HG03432 (cell line): ENCODE results near the gene GRIK1.
"Not testable (repeated sequence)": the region's sequence is repeated elsewhere in the genome, so short reads cannot be mapped to it uniquely, and the experiment has no call there.

Source experiments
- ATAC-seq: cut with Tn5 transposase; IDR thresholded peaks from one replicate; pipeline ENCODE4 v1.9.1; 2021; ENCODE audit warnings: mild to moderate bottlenecking, moderate library complexity; ENCODE audit not compliant: unreplicated experiment

Gene GRIK1

GRCh38 chr21:29939924-29940275, at the start of gene GRIK1:
Gene GRIK1 (minus strand): TSS chr21:29939996.
- no peak for ATAC-seq

GRCh38 chr21:29987762-29988161, 48.0 kb upstream of the GRIK1 start:
- ATAC-seq = no peak

DNA sequence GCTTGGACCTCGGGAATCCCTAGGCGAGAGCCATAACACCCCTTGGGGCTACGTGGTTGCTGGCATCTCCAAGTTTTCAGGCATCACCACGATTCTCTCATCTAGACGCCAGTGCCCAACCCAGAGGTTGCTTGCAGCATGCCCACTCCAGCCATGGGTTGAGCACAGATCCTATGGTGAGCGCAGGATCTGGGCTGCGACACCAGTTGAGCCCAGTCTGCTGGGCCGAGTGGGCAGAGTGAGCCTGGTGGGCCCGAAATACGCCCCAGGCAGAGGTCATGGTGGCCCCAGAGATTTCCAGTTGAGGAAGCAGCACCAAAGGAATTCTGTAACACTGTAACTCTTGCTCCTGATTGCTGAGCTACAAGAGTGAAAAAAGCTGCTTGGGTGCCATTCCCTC, 46.1 kb upstream of the GRIK1 start:
- ATAC-seq = no peak

DNA sequence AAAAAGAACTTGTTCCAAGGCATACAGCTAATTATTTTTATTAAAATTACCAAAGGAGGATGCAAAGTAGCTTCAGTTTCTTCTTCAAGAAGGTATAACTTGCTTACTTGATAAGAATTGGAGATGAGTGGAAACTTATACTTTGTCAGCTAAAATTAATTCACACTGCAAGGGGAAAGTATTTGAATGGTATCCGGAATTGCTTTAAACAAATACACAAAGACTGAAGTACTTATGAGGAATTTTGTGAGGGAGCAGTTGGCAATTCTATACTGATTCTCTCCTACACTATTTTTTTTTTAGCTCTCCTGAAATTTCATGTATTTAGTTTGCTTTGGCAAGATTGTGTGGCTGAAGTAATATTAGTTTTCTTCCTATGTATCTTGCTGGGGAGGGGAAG, 39.2 kb upstream of the GRIK1 start:
- no peak for ATAC-seq

- ATAC-seq = no peak
These were observed 36.0 kb upstream of the GRIK1 start for GRCh38 chr21:29975776-29976175.

GRCh38 chr21:29973258-29973657, 33.5 kb upstream of the GRIK1 start:
- ATAC-seq = no peak

GRCh38 chr21:29961291-29962027, 21.7 kb upstream of the GRIK1 start:
- ATAC-seq = no peak

GRCh38 chr21:29958551-29958950, 18.8 kb upstream of the GRIK1 start:
- no peak for ATAC-seq

- not testable (repeated sequence) for ATAC-seq
These were observed 18.2 kb upstream of the GRIK1 start for GRCh38 chr21:29958035-29958434.

- no peak for ATAC-seq
These were observed 13.9 kb upstream of the GRIK1 start for GRCh38 chr21:29953690-29954089.

GRCh38 chr21:29953072-29953471, 13.3 kb upstream of the GRIK1 start:
- ATAC-seq = no peak

- no peak for ATAC-seq
These were observed 12.1 kb upstream of the GRIK1 start for GRCh38 chr21:29951911-29952310.

- ATAC-seq = no peak
These were observed 10.2 kb upstream of the GRIK1 start for GRCh38 chr21:29949991-29950390.

GRCh38 chr21:29947119-29947518, 7.3 kb upstream of the GRIK1 start:
- no peak for ATAC-seq

DNA sequence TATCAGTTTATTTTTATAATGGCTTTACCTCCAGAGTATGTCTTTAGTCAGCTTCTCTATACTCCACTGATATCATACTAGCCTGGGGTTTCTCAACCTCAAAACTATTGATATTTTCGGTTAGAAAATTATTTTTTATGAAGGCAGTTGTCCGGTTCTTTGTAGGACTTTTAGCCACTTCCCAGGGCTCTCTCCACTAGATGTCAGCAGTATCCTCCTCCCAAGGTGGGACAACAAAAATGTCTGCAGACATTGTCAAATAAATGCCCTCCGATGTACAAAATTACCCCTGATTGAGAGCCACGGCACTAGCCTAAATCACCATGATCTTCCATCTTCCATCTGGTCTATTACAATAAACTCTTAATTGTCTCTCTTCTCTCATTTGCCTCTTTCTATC, 4.1 kb upstream of the GRIK1 start:
- ATAC-seq = no peak

DNA sequence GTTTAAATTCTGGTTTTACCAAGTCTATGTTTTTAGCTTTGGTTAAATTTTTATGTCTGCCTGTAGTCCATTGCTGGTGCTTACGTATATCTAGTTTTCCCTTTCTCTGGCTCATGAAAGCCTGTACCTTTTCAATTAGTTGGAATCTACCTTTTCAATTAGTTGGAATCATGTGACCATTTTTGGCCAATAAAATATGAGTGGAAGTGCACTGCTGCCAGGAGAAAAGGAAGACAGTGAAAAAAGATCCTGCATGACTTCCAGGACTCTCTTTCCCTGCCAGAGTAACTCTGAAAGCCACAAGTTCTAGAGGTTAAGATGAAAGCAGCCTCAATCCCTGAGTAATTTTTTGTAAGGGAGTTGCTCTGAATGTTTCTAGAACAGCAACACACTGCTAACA, 2.2 kb upstream of the GRIK1 start:
- ATAC-seq = no peak

GRCh38 chr21:29940991-29941390, 1.2 kb upstream of the GRIK1 start:
- ATAC-seq = no peak

DNA sequence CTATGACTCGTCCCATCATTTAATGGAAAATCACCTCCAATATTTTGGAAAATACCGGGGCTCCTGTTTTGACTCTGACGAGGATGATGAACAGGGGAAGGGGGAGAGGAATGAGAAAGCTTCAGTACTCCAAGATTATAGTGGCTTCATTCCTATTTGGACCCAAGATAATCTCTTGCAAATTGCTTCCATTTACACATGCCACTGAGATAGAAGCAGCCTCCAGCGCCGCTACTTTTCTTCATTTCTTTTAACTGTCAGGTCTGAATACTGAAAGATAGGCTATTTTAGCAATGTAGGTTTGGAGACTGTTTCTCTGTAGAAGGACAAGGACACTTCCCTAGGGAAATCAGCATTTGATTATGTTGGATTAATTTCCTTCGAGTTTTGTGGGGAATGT, 565 bp upstream of the GRIK1 start:
- no peak for ATAC-seq

- ATAC-seq = no peak
These were observed 482 bp downstream of the GRIK1 start for GRCh38 chr21:29939104-29939923.

DNA sequence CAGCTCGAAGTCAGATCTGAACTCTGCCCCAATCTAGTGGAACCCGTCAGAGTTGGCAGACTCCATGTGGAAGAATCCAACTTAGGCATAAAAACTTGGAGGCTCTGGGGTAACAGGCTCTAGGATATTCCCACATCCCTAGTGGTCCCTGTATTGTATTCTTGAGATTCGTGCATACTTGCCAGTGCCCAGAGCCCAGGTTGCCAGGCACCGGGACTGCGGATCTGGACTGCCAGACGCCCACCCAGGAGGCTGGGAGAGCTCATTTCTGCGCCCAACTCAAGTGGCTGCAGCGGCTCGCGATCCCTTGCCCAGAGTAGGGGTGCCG, 1.1 kb downstream of the GRIK1 start:
- no peak for ATAC-seq

GRCh38 chr21:29933088-29933487, 6.7 kb downstream of the GRIK1 start:
- ATAC-seq = no peak

DNA sequence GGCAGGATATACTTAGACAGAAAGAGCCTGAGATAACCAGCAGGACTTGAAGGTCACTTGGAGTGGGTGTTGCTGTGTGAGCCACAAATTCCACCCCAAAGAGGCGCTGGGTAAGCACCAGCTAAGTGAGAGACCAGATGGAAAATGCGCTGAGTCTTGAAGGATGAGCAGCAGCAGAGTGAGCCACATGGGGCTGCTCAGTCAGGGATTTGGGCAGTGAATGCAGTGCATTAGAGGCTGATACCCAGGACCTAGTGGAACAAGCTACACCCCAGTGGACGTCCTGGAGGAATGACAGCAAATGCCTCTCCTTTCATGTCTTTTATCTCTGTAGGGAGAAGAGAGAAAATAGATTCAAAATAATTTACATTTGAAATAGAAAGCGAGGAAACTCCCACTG, 11.3 kb downstream of the GRIK1 start:
- ATAC-seq = no peak

GRCh38 chr21:29920938-29921337, 18.9 kb downstream of the GRIK1 start:
- ATAC-seq = no peak
